Right hindlimb (tissue), 1 donor: ENCODE results near the gene CNOT2.

Experiments used
- DNase-seq: peaks from one replicate; pipeline ENCODE4 v3.0.0-alpha.2; 2018

Gene CNOT2

GRCh38 chr12:70242695-70243509 is at the start of gene CNOT2:
TSS of gene CNOT2 (plus strand) at chr12:70243433. CDS start at chr12:70278227, 34,794 bp downstream.
- peak; percentile 94 for DNase-seq

- DNase-seq = no peak
Measured at GRCh38 chr12:70194076-70194475, 49.2 kb upstream of the CNOT2 start.

- DNase-seq = no peak
Measured at GRCh38 chr12:70196811-70197281, 46.4 kb upstream of the CNOT2 start.

DNA sequence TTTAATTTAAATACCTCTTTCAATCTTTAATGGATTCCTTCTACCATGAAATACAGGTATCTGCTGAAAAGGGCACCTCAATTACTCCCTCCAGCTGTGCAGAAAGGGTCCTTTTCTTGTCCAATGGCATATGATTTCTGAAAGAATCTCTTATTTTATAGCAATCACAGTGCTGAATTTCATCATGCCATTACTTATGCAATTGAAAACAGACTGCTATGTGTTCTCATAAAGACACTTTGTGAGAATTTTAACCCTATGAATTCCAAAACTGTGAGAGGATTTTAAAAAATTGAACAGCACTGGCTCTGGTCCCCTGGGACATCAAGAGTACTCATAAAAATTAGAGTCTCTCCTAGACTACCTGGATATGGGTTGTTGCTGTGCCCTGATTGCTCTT is 45.9 kb upstream of the CNOT2 start:
- no peak for DNase-seq

DNA sequence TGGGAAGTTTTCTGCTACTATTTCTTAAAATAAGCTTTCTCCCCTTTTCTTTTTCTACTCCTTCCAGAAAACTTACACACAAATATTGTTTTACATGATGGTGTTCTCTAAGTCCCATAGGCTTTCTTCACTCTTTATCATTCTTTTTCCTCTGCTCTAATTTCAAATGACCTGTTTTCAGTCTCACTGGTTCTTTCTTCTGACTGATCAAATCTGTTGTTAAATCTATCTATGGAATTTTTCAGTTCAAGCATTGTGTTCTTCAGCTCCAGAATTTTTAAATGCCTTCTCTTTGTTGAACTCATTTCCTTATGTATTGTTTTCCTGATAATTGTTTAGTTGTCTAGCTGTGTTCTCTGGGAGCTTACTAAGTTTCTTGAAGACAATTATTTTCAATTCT is 29.5 kb upstream of the CNOT2 start:
- no peak for DNase-seq

GRCh38 chr12:70214972-70215617 is 28.1 kb upstream of the CNOT2 start:
- no peak for DNase-seq

- DNase-seq = no peak
Measured at GRCh38 chr12:70217416-70217815, 25.8 kb upstream of the CNOT2 start.

GRCh38 chr12:70221626-70222025 is 21.6 kb upstream of the CNOT2 start:
- no peak for DNase-seq

GRCh38 chr12:70227911-70228310 is 15.3 kb upstream of the CNOT2 start:
- DNase-seq = no peak

GRCh38 chr12:70230934-70231606 is 12.2 kb upstream of the CNOT2 start:
- no peak for DNase-seq

GRCh38 chr12:70236990-70237389 is 6.2 kb upstream of the CNOT2 start:
- DNase-seq = no peak

DNA sequence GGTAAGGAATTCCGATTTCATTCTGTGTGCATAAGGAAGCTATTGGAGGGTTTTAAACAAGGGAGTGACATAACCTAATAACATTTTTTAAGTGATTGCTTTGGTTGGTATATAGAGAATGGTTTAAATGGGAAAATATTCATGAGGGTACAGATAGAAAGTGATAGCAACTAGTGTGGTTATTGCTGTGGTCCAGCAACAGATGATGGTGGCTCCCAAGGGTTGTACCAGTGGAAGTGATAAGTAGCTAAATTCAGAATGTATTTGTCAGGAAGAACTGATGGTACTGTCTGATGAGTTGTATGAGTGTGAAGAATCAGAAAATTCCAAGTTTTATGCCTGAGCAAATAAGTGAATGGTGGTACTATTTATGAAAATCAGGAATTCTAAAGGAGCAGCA is 2.6 kb upstream of the CNOT2 start:
- no peak for DNase-seq

- DNase-seq = no peak
Measured at GRCh38 chr12:70241845-70242244, 1.4 kb upstream of the CNOT2 start.

DNA sequence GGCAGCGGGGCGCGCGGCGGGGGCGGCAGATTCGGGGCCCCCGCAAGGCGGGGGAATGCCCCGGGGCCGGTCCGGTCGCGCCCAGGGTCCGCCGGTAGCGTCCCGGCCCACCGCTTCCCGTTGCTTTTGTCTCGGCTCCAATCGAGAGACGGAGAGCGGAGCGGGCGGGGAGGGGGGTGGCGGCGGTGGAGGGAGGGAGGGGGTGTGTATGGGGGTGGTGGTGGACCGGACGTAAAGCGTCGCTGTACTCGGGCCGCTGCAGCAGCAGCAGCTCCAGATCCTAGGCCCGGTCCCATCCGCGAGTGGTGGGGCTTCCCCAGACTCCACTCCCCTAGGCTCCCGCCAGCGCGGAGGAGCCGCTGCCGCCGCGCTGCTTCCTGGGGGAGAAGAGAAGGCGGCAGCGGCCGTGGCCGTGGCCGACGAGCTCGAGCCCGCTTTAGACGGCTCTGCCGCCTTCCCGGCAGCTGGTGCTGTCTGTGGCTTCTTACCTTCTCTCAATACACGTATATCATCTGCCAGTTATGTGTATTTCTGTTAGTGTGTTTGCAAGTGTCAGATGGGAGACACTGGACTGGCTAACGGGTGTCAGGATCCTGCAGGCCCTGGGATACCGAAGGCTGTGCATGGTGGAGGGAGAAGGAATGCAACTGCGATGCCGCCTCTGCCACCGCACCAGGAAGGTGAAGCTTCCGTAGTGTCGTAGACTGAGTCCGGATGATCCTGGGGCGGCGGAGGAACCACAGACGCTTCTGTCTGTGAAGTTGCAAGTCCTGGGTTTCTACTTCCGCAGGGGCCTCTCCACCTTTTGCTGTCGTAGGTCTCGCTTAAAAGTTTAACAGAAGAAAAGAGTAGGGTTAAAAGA is 508 bp downstream of the CNOT2 start:
- DNase-seq = peak; percentile 87

DNA sequence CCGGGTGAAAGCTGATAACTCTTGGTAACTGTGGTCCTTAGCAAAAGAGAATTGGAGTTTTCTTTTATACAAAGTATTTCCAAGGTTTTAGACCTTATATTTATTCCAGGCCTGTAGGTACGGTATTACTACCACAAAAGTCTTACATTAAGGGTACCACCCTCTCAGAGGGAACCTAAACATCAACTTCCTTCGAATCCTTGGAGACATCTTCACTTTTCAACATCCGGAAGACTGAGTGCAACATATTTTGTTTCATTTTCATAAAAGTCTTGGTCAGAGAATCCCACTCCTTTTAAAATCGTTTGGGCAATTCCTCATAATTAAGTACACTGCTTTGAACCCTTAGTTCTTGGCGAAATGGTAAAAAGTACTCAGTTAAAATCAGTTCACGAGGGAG is 1.2 kb downstream of the CNOT2 start:
- no peak for DNase-seq

DNA sequence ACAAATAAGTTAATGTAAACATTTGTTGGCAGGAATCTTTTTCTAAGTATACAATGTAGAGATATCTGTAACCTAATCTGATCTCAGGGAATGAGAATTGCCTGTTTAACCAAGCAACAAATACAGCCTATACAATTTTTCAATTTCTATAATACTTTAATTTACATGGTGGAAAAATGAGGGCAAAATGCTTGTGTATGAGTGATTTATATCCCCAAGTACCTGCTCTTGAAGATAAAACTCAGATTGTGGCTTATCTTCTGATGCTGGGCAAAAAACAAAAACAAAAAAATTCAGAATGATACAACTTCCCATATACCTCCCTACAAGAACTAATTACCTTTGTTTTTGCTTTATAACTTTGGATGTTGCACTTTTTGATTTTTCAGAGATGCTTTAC is 2.2 kb downstream of the CNOT2 start:
- DNase-seq = no peak

- no peak for DNase-seq
Measured at GRCh38 chr12:70246580-70246979, 3.3 kb downstream of the CNOT2 start.

- DNase-seq = no peak
Measured at GRCh38 chr12:70247653-70248199, 4.5 kb downstream of the CNOT2 start.

GRCh38 chr12:70248876-70249275 is 5.6 kb downstream of the CNOT2 start:
- DNase-seq = no peak

GRCh38 chr12:70249903-70250302 is 6.7 kb downstream of the CNOT2 start:
- DNase-seq = no peak

DNA sequence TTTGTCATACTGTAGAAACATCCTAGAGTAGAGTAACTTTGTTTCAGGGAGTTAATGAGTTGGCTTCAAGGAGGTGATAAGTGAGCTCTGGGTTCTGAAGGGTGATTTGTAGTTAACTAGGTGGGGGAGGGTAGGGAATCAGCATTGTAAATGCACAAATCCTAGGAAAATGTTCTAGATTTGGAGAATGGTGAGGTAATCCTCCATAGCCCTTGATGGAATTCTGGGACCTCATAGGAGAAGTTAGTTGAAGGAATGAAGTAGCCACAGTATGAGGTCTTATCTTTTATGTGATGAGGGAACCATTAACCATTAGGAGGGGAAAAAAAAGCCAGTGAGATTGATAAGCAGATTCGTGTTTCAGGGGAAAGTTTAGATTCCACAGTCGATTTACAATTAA is 8.0 kb downstream of the CNOT2 start:
- no peak for DNase-seq

- no peak for DNase-seq
Measured at GRCh38 chr12:70251661-70252060, 8.4 kb downstream of the CNOT2 start.

- no peak for DNase-seq
Measured at GRCh38 chr12:70252832-70253231, 9.6 kb downstream of the CNOT2 start.
